Measurements from ENCODE around the gene HYI.

HYI gene

GRCh38 chr1:43455213-43455889 lies 1.6 kb upstream of the HYI start:
- H3K27ac ChIP-seq (replicated peaks): no peak overlapping the region
- H3K4me3 ChIP-seq (replicated peaks; ENCODE audit: insufficient read depth, low read length): no peak overlapping the region
- no peak for DNase-seq (ENCODE audit: low read depth in 1 of 2, low spot score in 1 of 2)
- no peaks in the 10 kb centered on the region for H3K27me3 ChIP-seq (ENCODE audit: insufficient read depth, poor library complexity, severe bottlenecking)
- TF ChIP-seq CTCF (IDR thresholded peaks at IDR 0.05; ENCODE audit: insufficient read depth, low read length) (no peak), SPI1 (IDR thresholded peaks at IDR 0.05; ENCODE audit: borderline replicate concordance, low read depth) (no peak), REST (IDR thresholded peaks at IDR 0.05; ENCODE audit: insufficient replicate concordance, low read depth) (no peak), GABPA (IDR thresholded peaks at IDR 0.05; ENCODE audit: low read depth) (no peak), POLR2AphosphoS5 (IDR thresholded peaks at IDR 0.05; ENCODE audit: low read depth) (no peak)

- peak overlapping the region; percentile 25 for H3K4me3 ChIP-seq (replicated peaks; ENCODE audit: insufficient read depth, low read length)
- no peaks in the 10 kb centered on the region for H3K27me3 ChIP-seq (ENCODE audit: insufficient read depth, poor library complexity, severe bottlenecking)
- TF ChIP-seq GABPA (IDR thresholded peaks at IDR 0.05; ENCODE audit: low read depth): no peak
- no peak for TF ChIP-seq CTCF (IDR thresholded peaks at IDR 0.05; ENCODE audit: insufficient read depth, low read length)
- TF ChIP-seq POLR2AphosphoS5 (IDR thresholded peaks at IDR 0.05; ENCODE audit: low read depth): no peak
- TF ChIP-seq REST (IDR thresholded peaks at IDR 0.05; ENCODE audit: insufficient replicate concordance, low read depth): no peak
- no peak for TF ChIP-seq SPI1 (IDR thresholded peaks at IDR 0.05; ENCODE audit: borderline replicate concordance, low read depth)
- DNase-seq (ENCODE audit: low read depth in 1 of 2, low spot score in 1 of 2): peak in 1 of 2 experiments; percentile 45
- H3K27ac ChIP-seq (replicated peaks): peak overlapping the region; percentile 60
These were observed 710 bp upstream of the HYI start for GRCh38 chr1:43454270-43455011.

GRCh38 chr1:43452789-43453441 lies 816 bp downstream of the HYI start:
- DNase-seq (ENCODE audit: low read depth in 1 of 2, low spot score in 1 of 2): peak in 1 of 2 experiments; percentile 3
- H3K4me3 ChIP-seq (replicated peaks; ENCODE audit: insufficient read depth, low read length): no peak overlapping the region
- no peak for TF ChIP-seq CTCF (IDR thresholded peaks at IDR 0.05; ENCODE audit: insufficient read depth, low read length)
- no peak for TF ChIP-seq POLR2AphosphoS5 (IDR thresholded peaks at IDR 0.05; ENCODE audit: low read depth)
- no peak for TF ChIP-seq SPI1 (IDR thresholded peaks at IDR 0.05; ENCODE audit: borderline replicate concordance, low read depth)
- TF ChIP-seq REST (IDR thresholded peaks at IDR 0.05; ENCODE audit: insufficient replicate concordance, low read depth): no peak
- no peak for TF ChIP-seq GABPA (IDR thresholded peaks at IDR 0.05; ENCODE audit: low read depth)
- H3K27ac ChIP-seq (replicated peaks): no peak overlapping the region
- no peaks in the 10 kb centered on the region for H3K27me3 ChIP-seq (ENCODE audit: insufficient read depth, poor library complexity, severe bottlenecking)
